Measurements from ENCODE around the gene FMO2.

FMO2 gene

GRCh38 chr1:171158551-171158950, 26.5 kb upstream of the FMO2 start:
- TF ChIP-seq CTCF (IDR thresholded peaks at IDR 0.05; ENCODE audit: control insufficient read depth, insufficient read depth, low read depth, low read length, missing control alignments), result no peak
- H3K4me3 ChIP-seq (ENCODE audit: control insufficient read depth, low read depth, low read length), result no peak overlapping the region
- no peak for DNase-seq (ENCODE audit: low read depth)

- TF ChIP-seq CTCF (IDR thresholded peaks at IDR 0.05; ENCODE audit: control insufficient read depth, insufficient read depth, low read depth, low read length, missing control alignments), result no peak
- DNase-seq (ENCODE audit: low read depth), result no peak
- H3K4me3 ChIP-seq (ENCODE audit: control insufficient read depth, low read depth, low read length), result no peak overlapping the region
Observed at GRCh38 chr1:171159148-171159547, 26.0 kb upstream of the FMO2 start.

GRCh38 chr1:171160211-171160610, 24.9 kb upstream of the FMO2 start:
- no peak for DNase-seq (ENCODE audit: low read depth)

GRCh38 chr1:171160639-171161354, 24.3 kb upstream of the FMO2 start:
- TF ChIP-seq CTCF (IDR thresholded peaks at IDR 0.05; ENCODE audit: control insufficient read depth, insufficient read depth, low read depth, low read length, missing control alignments), result no peak
- no peak overlapping the region for H3K4me3 ChIP-seq (ENCODE audit: control insufficient read depth, low read depth, low read length)
- no peak for DNase-seq (ENCODE audit: low read depth)

More at GRCh38 chr1:171160211-171160610, 24.9 kb upstream of the FMO2 start:
- no peak overlapping the region for H3K4me3 ChIP-seq (ENCODE audit: control insufficient read depth, low read depth, low read length)
- TF ChIP-seq CTCF (IDR thresholded peaks at IDR 0.05; ENCODE audit: control insufficient read depth, insufficient read depth, low read depth, low read length, missing control alignments), result no peak

GRCh38 chr1:171161431-171161830, 23.7 kb upstream of the FMO2 start:
- no peak for TF ChIP-seq CTCF (IDR thresholded peaks at IDR 0.05; ENCODE audit: control insufficient read depth, insufficient read depth, low read depth, low read length, missing control alignments)
- no peak for DNase-seq (ENCODE audit: low read depth)
- H3K4me3 ChIP-seq (ENCODE audit: control insufficient read depth, low read depth, low read length), result no peak overlapping the region

- no peak for DNase-seq (ENCODE audit: low read depth)
- H3K4me3 ChIP-seq (ENCODE audit: control insufficient read depth, low read depth, low read length), result no peak overlapping the region
- no peak for TF ChIP-seq CTCF (IDR thresholded peaks at IDR 0.05; ENCODE audit: control insufficient read depth, insufficient read depth, low read depth, low read length, missing control alignments)
Observed at GRCh38 chr1:171166361-171166760, 18.7 kb upstream of the FMO2 start.

Measured in AG09309 (cell line).